Kidney (tissue), 14 donors: ENCODE results near the gene EPS8L2. TPM values are rescaled to one million over a fixed set of nuclear protein-coding genes. Genes with fewer than 3 reads are reported as not detected.
A peak's percentile ranks its signal among the peaks of the same experiment; 100 is the strongest.

ENCODE experiments used
- DNase-seq, 5 donors: peaks; one replicate each; pipeline ENCODE4 v3.0.0-alpha.2; 2013 to 2020
- FAIRE-seq: peaks from 2 replicates; lab custom pipeline; 2012; peaks lifted over from hg19 to GRCh38; lab: Jason Lieb, UNC
- H3K27ac ChIP-seq, 2 donors: one replicate each; pipeline ENCODE4 v1.7.0; 2013; ENCODE audit warnings: low read depth in 2 of 2, low read length in 2 of 2, inconsistent platforms in 1 of 2
- H3K27me3 ChIP-seq: one replicate; pipeline ENCODE4 v1.7.1; 2013; ENCODE audit warnings: low read length, inconsistent platforms; ENCODE audit not compliant: control insufficient read depth, insufficient read depth
- H3K36me3 ChIP-seq, 3 donors: one replicate each; pipeline versions ENCODE4 v1.7.0 to v1.7.1; 2013; ENCODE audit warnings: low read length in 3 of 3, control low read depth in 1 of 3, inconsistent platforms in 1 of 3; ENCODE audit not compliant: insufficient read depth in 3 of 3, control insufficient read depth in 2 of 3
- H3K4me1 ChIP-seq, 3 donors: one replicate each; pipeline versions ENCODE4 v1.7.0 to v1.7.1; 2013; ENCODE audit warnings: low read length in 3 of 3, inconsistent platforms in 1 of 3, low read depth in 1 of 3; ENCODE audit not compliant: control insufficient read depth in 2 of 3, insufficient read depth in 2 of 3
- H3K4me3 ChIP-seq, 3 donors: one replicate each; pipeline versions ENCODE4 v1.7.0 to v1.8.1; 2013; ENCODE audit warnings: low read length in 3 of 3, control low read depth in 1 of 3, inconsistent platforms in 1 of 3
- H3K9ac ChIP-seq, 3 donors: one replicate each; pipeline versions ENCODE4 v1.7.0 to v1.7.1; 2013; ENCODE audit warnings: low read length in 3 of 3, control low read depth in 1 of 3, inconsistent platforms in 1 of 3
- H3K9me3 ChIP-seq, 3 donors: one replicate each; pipeline versions ENCODE4 v1.7.0 to v1.7.1; 2013; ENCODE audit warnings: low read length in 3 of 3, control low read depth in 1 of 3, inconsistent platforms in 1 of 3; ENCODE audit not compliant: control insufficient read depth in 2 of 3, insufficient read depth in 1 of 3
- CTCF ChIP-seq: IDR thresholded peaks from 3 replicates; pipeline ENCODE4 v1.5.1; 2012; ENCODE audit warnings: mild to moderate bottlenecking, moderate library complexity, borderline replicate concordance; ENCODE audit not compliant: insufficient read depth; ENCODE audit errors: extremely low read depth
- intact Hi-C: fragments of 100-400 bp; cut with DNase I; formaldehyde crosslinking; loops from one replicate; pipeline ENCODE4 v1.11.1; 2022
- polyA plus RNA-seq: library from polyadenylated mRNA; stranded (reverse); fragments of 350-450 nt; fragmentation: Illumina TruSeq; extraction: RNeasy Lipid Tissue Mini Kit (QIAGEN cat#74804); gene quantifications from one replicate; pipeline ENCODE4 v1.2.3, GENCODE V29; 2014; ENCODE audit warnings: low read depth, low replicate concordance; ENCODE audit not compliant: insufficient read depth
- total RNA-seq: library from RNA; stranded (reverse); fragmentation: NEBNext Ultra II Directional; extraction: Animal tissue kit (Norgen Biotek cat#: 25700); gene quantifications from one replicate; pipeline ENCODE4 v1.2.1, GENCODE V29; 2021
- donor health status: control.
- donor health status: control.
- donor health status: control.
- donor health status: control.
- donor health status: control.
- donor health status: DM: yes; HTN: yes; CAD: no.
- donor health status: Normal renal cell carcinoma (clear cell type).

EPS8L2 gene
- total and polyA plus RNA-seq, 2 donors from 2014 or later, result 199 to 287 TPM

GRCh38 chr11:726278-727220 is 20.5 kb downstream of the EPS8L2 start:
- no peak overlapping the region for H3K9ac ChIP-seq
- H3K9me3 ChIP-seq, result no peaks in the 10 kb centered on the region
- FAIRE-seq (no peak), DNase-seq (peak; percentile 79 to 92 (median 88))
- peaks cover 0 to 5% (median 0%) of the 10 kb centered on the region in 3 donors for H3K4me1 ChIP-seq
- peak overlapping the region; percentile 11 to 76 for H3K27ac ChIP-seq
- intact Hi-C loops, result loop anchor here (10.0 kb wide), 1 partner anchor 172 kb away; no protein-coding TSS in a partner anchor
- no peak overlapping the region for H3K4me3 ChIP-seq
- TF ChIP-seq CTCF, result no peak
- H3K27me3 ChIP-seq, result no peaks in the 10 kb centered on the region
- peaks cover 0 to 12% (median 0%) of the 10 kb centered on the region in 3 donors for H3K36me3 ChIP-seq

- peaks cover 0 to 12% (median 0%) of the 10 kb centered on the region in 3 donors for H3K36me3 ChIP-seq
- H3K9ac ChIP-seq, result peak overlapping the region in 1 of 3 donors; percentile 34
- H3K4me3 ChIP-seq, result no peak overlapping the region
- H3K9me3 ChIP-seq, result no peaks in the 10 kb centered on the region
- FAIRE-seq (no peak), DNase-seq (peak in 2 of 5 donors; percentile 66 to 74)
- intact Hi-C loops, result loop anchor here (10.0 kb wide), 1 partner anchor 172 kb away; no protein-coding TSS in a partner anchor
- no peaks in the 10 kb centered on the region for H3K27me3 ChIP-seq
- no peak for TF ChIP-seq CTCF
- peaks cover 0 to 5% (median 0%) of the 10 kb centered on the region in 3 donors for H3K4me1 ChIP-seq
- H3K27ac ChIP-seq, result peak overlapping the region; percentile 53 to 76
Observed at GRCh38 chr11:727281-727701, 21.3 kb downstream of the EPS8L2 start.

- DNase-seq, result peak; percentile 82 to 96 (median 90)
- TF ChIP-seq CTCF, result peak; percentile 98
- FAIRE-seq, result no peak
- intact Hi-C loops, result loop anchor here (10.0 kb wide), 1 partner anchor 173 kb away; no protein-coding TSS in a partner anchor
- Histone ChIP-seq H3K9me3 (no peaks in the 10 kb centered on the region), H3K4me3 (no peak overlapping the region), H3K4me1 (peaks cover 0 to 5% (median 0%) of the 10 kb centered on the region in 3 donors), H3K27ac (peak overlapping the region; percentile 53 to 76), H3K27me3 (no peaks in the 10 kb centered on the region), H3K9ac (peak overlapping the region in 1 of 3 donors; percentile 34), H3K36me3 (peaks cover 0 to 12% (median 0%) of the 10 kb centered on the region in 3 donors)
Observed at GRCh38 chr11:727859-728748, 22.1 kb downstream of the EPS8L2 start.
